Spleen (tissue), 7 donors: ENCODE results near the gene TTC22.

Source experiments
- POLR2A ChIP-seq, 3 donors: fragments of 450-650 bp; IDR thresholded peaks; one replicate each; pipeline ENCODE4 v1.5.1; 2017; ENCODE audit warnings: antibody characterized with exemption in 3 of 3, mild to moderate bottlenecking in 1 of 3
- POLR2AphosphoS5 ChIP-seq, 3 donors: sonication (generic); formaldehyde crosslinking; IDR thresholded peaks; one replicate each; pipeline ENCODE4 v1.5.1; 2017; ENCODE audit warnings: antibody characterized with exemption in 3 of 3
- TF ChIP-seq, protein P1 (sequence below), 11 experiments: fragments of 200-600 bp in 7 of 11; fragments of 450-650 bp in 4 of 11; sonication (generic) in 4 of 11; IDR thresholded peaks in 8 of 11; conservative IDR thresholded peaks in 3 of 11; 1 replicate in 7 of 11; 2 replicates in 4 of 11; pipeline versions ENCODE4 v1.4.0 to v1.8.0; 2016 to 2021; ENCODE audit warnings: antibody characterized with exemption in 11 of 11, inconsistent platforms in 4 of 11, mild to moderate bottlenecking in 1 of 11
- donor health status: DM: no; HTN: no; CAD: no; lungs with moderate emphysema.
- donor health status: DM: no; HTN: no; CAD: no.
- donor health status: DM: no; HTN: no; CAD: no.

DNA sequence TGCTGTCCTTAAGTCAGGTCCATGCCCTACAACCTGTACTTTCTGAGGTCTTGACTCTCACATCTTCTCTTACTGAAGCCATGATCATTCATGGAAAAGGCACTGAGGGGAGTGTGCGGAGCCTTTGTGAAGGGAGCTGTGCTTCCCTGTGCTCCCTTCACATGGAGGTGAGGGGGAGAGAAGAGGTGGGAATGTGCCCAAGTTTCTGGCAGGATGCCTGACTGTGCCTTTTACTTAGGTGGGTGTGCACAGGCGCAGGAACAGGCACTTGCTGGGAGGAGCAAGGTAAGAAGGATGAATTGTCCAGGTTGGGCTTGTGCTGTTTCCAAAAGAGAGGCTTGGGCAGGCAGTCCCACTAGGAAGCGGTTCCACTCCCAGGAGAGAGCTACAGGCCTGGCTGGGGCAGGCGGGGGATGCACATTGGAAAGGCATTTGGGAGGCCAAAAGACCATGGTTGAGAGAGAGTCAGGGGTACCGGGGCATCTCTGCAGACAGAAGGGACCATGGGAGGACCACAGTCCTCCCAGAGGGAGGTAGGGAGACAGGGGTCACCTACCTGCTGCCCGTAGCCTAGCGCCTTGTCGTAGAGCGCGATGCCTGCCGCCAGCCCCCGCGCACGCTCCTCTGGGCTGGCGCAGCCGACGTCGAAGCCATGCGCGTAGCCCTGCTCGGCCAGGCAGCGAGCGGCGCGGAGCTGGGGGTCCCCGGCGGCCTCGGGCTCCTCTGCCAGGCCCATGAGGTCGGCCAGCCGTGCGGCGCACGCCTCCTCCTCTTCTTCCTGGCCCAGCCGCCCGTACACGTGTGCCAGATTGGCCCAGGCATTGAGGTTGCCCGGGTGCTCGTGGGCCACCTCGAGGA, 853 bp downstream of the TTC22 start:
- TF ChIP-seq, protein P1, sequence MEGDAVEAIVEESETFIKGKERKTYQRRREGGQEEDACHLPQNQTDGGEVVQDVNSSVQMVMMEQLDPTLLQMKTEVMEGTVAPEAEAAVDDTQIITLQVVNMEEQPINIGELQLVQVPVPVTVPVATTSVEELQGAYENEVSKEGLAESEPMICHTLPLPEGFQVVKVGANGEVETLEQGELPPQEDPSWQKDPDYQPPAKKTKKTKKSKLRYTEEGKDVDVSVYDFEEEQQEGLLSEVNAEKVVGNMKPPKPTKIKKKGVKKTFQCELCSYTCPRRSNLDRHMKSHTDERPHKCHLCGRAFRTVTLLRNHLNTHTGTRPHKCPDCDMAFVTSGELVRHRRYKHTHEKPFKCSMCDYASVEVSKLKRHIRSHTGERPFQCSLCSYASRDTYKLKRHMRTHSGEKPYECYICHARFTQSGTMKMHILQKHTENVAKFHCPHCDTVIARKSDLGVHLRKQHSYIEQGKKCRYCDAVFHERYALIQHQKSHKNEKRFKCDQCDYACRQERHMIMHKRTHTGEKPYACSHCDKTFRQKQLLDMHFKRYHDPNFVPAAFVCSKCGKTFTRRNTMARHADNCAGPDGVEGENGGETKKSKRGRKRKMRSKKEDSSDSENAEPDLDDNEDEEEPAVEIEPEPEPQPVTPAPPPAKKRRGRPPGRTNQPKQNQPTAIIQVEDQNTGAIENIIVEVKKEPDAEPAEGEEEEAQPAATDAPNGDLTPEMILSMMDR (IDR thresholded peaks at IDR 0.05 in 8 of 11, conservative IDR thresholded peaks at IDR 0.05 in 3 of 11): no peak
- no peak for TF ChIP-seq POLR2AphosphoS5 (IDR thresholded peaks at IDR 0.05)
- no peak for TF ChIP-seq POLR2A (IDR thresholded peaks at IDR 0.05)
